GM19397 (cell line): ENCODE results near the gene PPP1R8.
"Not testable (repeated sequence)": the region's sequence is repeated elsewhere in the genome, so short reads cannot be mapped to it uniquely, and the experiment has no call there.

ENCODE experiments used
- ATAC-seq: cut with Tn5 transposase; IDR thresholded peaks from one replicate; pipeline ENCODE4 v1.9.1; 2021; ENCODE audit warnings: mild to moderate bottlenecking, moderate library complexity; ENCODE audit not compliant: unreplicated experiment

Gene PPP1R8

DNA sequence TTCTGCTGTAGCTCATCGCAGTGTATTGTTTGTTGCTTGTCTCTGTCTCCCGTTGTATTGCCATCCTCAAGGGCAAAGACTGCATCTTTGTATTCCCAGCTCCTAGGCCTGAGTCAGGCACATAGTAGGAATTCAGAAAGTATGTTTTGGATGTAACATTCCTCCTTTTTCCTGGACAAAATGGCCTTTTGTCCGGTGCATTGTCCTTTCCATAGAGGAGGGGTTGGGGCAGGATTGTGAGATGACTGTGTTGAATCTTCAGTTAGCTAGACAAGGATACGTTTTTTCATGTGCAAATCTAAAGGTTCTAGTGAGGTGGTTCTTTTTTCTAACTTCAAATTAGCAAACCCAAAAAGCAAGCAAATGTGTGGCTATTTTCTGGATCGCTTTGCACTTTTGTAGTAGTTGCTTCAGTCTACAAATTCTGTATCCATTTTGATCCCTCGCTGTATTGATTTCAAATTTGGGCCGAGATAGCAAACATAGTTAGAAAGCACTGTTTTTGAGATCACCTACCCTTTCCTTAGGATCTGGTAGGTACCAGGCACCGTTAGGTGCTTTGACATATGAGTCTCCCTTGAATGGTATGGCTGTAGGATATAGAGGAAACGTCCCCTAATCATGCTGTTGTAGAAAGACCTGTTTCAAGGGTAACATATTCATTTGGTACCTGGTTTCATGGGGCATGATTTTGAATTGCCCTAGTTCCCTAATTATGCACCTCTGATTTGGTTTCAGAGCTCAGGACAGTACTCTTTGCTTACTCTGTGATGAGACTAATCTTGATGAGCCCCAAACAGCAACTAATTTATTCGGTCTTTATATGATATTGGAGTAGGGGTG, 1.2 kb downstream of the PPP1R8 start:
- no peak for ATAC-seq

DNA sequence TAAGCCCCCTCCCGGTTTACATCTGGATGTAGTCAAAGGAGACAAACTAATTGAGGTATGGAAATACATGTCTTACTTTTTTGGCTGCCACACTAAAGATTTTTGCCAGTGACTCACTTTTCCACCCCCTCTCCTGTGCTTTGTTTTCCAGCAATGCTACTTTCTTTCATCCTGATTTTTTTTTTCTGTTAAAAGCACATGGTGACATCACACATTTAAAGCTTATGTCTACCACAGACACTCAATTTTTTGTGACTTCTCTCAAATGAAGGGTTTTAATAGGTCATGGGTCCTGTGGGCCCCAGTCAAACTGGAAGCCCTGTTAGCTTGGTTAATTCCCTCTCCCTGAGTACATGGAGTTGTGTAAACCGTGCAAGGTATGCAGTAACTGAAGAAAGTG, 2.2 kb downstream of the PPP1R8 start:
- ATAC-seq: no peak

DNA sequence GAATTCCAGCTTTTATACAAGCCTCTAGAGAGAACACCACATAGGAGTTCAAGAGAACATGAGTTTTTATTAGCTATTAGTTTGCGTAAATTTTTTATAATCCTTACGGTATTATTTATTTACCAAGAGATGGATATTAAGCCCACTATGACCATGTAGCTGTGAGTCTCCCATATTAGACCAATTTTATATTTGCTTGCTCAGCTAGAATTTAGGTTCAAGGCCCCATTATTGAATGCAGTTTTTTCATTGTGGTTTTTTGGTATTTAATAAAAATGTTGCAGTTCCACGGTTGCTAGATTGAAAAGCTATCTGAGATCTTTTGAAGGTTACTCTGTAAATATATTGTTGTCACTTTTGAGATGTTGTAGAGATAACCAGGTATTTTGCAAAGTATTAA, 2.9 kb downstream of the PPP1R8 start:
- ATAC-seq: no peak

DNA sequence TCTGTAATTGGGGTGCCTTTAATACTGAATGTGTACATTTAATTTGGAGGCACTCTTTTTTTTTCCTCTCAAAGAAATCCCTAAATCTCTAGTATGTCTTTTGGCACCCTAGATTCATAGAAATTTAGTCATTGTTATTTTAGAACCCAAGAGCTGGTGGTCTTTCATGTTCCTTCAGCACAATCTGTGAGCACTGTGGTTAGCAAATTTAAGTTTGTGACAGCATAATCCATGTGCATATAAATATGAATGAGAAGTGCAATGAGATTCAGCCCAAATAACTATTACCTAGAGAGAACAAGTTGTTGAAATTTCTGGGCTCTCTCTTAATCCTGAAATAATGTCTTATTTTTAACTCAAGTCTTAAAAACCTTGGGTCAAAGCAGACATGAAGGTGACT, 4.5 kb downstream of the PPP1R8 start:
- ATAC-seq: no peak

DNA sequence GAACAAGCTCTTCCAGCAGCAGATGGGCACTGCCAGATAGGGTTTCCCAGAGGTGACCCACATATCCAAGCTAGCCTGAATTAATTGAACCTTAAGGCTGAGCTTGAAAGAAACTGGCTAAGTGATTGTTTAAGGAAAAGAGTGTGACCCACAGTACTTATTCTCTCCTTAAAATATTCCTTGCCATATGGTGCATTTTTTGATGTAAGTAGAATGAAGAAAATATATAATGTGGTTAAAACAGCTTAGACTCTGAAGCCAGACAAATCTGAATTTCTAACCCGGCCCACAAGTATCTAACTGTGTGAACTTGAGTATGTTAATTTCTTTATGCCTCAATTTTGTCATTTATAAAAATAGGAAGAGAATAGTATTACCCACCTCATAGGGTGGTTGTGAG, 4.9 kb downstream of the PPP1R8 start:
- ATAC-seq: no peak

DNA sequence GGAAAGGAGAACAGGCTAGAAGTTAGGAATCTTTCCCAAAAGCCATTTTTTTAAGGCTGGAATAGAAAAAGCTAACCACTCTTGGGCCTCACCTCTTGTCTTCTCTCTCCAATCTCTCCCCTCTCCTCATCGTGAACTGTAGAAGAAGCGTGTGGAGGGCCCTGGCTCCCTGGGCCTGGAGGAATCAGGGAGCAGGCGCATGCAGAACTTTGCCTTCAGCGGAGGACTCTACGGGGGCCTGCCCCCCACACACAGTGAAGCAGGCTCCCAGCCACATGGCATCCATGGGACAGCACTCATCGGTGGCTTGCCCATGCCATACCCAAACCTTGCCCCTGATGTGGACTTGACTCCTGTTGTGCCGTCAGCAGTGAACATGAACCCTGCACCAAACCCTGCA, 19.4 kb downstream of the PPP1R8 start:
- ATAC-seq: no peak

DNA sequence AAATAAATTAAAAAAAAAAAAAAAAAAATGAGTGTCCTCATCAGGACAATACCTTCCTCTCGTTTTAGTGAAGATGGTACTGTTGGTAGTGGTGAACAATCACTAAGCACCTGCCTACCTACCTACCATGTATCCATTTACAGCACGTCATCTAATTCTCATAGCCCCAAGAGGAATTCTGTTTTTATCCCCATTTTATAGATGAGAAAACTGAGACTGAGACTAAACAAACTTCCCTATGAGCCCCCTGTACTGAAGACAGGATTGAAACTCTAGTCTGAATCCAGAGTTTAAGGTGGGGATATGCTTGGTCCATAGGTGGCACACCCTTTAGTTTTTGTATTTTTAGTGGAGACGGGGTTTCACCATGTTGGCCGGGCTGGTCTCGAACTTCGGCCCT, 24.5 kb downstream of the PPP1R8 start:
- ATAC-seq: no peak

DNA sequence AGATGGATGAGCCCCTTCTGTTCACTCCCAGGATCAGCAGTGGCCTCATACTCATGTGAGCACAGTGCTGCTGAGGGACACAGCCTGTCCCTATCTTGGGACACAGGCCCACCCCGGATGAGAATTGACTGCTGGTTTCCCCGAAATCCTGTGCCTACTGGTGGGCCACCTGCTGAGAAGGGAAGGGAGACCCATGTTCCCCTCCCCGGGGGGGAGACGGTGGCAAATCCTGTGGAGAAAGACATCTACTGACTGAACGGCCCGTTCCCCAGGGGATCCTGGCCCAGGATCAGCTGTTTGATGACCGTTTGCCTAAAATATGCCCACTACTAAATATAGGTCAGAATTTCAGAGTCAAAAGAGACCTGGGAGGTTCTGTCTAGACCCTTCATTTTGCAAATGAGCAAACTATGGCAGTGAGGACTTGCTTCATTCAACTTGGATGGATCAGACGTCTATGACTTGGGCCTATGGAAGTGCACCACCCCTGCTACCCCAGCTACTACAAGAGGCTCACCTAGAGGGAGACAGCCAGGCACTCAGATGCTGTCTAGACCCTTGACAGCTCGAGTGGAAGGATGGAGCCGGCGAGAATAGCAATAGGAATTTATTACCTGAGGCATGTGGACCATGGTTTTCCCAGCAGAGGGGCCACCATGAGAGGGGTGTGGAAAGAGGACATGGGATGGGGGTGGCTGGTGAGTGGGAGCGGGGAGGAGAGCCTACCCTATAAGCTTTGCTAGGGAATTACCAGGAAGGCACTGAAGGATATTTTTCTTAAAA, 26.2 kb downstream of the PPP1R8 start:
- ATAC-seq: no peak

DNA sequence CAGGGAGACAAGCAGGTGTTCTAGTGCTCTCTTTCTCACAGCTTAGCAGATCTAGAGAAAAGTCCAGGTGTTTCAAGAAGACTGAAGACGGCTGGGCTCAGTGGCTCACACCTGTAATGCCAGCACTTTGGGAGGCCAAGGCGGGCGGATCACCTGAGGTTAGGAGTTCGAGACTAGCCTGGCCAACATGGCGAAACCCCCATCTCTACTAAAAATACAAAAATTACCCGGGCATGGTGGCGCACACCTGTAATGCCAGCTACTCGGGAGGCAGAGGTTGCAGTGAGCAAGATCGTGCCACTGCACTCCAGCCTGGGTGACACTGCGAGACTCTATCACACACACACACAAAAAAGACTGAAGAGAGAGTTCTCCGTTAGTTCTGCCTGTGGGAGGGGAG, 27.0 kb downstream of the PPP1R8 start:
- ATAC-seq: not testable (repeated sequence)

DNA sequence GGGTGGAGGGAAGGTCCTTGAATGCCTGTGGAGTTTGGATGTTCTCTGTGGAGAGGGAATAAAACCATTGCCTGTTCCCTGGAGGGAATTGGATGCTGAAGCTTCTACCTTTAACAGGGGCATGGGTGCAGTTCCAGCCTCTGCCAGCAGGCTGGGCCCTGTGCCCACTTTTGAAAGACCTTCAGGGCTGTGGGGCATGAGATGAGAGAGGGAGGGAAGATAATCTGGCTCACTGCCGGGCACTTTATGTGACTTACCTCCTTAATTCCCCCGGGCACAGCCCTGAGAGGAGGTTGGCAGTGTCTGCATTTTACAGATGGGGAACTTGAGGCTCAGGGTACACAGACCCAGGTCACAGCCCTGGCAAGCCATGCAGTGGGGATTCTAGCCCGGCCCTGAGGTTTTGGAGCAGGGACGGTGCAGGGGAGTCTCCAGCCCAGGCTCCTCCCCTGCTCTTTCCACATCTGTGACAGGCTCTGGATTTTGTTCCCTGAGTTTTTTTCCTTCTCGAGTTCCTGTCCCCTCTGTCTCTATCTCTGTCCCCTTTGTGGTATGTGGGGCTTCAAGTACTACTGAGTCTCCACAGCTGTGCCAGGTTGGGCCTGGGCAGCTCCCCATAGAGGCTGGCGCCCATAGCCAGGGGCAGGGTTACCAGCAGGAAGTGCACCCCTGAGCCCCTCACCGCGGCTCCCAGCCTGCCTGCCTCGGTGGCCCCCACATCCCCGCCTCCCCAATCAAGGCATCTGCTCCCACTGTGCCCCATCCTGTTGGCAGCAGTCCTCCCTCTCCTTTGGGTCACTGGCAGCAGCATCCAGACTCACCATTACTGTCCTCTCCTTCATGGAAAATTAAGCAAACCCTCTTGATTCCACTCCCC, 27.7 kb downstream of the PPP1R8 start:
- ATAC-seq: no peak

DNA sequence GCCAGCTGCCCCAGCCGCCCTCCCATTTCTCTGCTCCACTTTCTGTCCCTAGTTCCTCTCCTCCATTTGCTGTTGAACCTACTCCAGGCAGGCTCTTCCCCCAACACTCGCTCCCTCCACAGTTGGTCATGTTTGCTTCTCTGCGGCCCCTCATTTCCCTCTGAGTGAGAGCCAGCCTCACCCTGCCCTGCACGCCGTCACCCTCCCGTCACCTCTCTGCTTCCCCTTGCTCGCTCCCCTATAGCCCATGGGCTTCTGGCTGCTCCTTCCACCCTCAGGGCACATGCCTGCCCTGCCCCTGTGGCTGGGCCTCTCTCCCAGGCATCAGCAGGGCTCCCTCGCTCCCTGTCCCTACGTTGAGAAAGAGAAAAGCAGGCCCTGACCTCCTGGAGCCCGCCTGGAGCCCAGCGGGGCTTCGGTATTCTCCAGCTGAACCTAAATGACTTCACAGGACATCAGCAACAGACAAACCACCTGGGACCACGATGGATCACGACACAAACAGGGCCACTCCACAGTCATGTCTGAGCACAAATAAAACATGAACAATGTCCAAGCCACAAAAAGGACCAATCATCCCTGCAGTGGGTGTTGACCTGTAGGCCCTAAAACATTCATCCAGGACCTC, 28.5 kb downstream of the PPP1R8 start:
- ATAC-seq: no peak

DNA sequence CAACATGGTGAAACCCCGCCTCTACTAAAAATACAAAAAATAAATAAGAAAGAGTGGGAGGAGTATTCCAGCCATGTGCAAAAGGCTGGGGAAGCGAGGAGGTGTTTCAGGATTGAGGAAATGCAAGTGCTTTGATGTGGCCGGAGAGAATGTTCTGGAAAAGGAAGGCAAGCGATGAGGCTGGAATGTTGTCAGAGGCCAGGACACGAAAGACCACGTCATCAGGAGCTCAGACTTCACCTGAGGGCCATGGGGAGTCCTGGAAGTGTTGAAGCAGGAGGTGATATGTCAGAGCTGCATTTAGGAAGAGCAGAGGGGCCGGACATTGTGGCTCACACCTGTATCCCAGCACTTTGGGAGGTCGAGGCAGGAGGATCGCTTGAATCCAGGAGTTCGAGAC, 30.9 kb downstream of the PPP1R8 start:
- no peak for ATAC-seq

DNA sequence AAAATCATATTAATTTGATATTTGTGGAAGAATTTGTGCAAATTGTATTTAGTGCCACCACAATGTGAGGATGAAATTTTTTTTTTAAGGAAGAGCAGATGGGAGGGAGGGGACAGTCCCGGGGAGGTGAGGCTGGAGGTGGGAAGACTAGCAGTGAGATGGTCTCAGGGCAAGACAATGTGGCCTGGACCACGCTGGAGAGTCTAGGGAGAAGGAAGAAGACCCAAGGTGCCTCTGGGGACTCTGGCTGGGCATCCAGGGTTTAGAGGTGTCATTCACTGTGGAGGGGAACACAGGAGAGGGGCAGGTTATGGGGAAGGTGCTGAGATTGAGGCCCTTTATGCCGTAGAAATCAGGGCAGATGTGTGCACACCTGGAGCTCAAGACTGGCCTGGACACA, 31.4 kb downstream of the PPP1R8 start:
- ATAC-seq: no peak

DNA sequence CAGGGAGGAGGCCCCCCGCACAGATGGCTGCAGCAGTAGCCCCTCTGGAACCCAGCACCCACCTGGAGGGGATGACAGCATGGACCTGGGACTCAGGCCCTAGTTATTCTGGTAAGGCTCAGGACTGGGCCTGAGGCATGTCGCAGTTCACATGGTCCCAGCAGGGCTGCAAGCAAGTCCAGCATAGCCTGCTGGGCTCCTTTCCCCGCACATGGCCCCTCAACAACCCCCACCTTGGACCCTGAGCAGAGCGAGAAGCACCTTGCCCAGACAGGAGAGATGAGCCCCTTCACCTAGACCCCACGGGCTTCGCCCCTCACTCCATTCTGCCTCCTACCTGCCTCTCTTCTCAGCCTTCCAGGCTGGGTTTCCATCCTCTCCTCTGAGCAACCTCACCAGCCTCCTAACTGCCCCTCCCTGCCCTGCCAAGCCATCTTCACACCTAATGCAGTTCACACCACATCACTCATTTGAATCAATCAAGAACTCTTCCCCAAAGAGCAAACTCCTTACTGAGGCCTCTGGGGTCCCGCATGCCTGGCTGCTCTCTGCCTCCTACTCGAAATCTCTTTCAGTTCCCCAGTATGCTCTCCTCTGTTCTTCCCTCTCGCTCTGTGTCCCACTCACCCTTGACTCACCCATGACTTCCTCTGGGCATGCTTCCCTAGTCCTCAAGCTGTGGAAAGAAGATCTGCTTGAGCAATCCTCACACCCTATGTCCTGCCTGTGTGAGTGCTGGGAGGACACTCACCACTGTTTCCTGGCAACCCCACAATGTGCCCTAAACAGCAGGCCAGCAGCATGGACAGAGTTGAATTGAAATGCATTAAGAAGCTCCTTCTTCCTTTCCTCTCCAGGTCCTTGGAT, 32.3 kb downstream of the PPP1R8 start:
- no peak for ATAC-seq

DNA sequence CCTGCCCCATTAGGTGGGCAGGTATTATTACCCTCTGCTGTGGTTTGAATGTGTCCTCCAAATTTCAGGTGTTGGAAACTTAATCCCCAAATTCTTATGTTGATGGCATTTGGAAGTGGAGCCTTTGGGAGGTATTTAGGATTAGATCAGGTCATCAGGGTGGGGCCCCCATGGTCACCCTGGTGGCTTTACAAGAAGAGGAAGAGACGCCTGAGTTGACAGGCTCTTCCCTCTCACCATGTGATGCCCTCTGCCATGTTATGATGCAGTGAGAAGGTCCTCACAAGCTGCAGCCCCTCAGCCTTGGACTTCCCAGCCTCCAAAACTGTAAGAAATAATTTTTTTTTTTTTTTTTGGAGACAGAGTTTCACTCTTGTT, 32.9 kb downstream of the PPP1R8 start:
- ATAC-seq: no peak

DNA sequence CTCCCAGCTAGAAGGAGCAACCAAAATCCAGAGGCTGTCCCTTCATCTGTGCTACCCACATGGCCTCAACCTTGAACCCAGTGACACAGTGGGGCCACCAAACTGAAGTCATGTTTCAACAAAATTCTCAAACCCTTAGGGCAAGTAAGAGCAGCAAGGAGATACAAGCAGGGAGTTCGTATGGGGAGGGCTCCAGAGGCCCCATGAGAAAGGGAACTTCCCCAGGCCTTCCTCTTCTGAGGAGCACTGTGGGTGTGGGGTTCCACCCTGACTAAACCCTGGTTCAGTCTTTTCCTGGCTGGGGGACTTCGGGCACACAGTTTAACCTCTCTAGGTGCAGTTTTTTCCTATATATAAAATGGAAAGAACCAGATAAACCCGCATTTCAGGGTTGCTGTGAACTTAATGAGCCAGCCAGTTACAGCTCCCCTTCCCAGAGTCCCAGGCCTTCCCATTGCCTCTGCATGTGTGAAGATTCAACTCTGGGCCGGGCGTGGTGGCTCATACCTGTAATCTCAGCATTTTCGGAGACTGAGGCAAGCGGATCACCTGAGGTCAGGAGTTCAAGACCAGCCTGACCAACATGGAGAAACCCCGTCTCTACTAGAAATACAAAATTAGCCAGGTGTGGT, 33.8 kb downstream of the PPP1R8 start:
- no peak for ATAC-seq

DNA sequence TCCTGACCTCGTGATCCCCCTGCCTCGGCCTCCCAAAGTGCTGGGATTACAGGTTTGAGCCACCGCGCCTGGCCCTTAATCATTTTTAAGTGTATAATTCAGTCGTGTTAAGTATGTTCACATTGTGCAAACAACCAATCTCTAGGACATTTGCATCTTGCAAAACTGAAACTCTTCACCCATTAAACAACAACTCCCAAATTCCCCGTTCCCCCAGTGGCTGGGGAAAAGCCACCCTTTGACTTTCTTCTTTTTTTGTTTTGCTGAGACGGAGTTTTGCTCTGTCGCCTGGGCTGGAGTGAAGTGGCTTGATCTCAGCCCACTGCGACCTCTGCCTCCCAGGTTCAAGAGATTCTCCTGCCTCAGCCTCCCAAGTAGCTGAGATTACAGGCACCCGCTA, 35.2 kb downstream of the PPP1R8 start:
- no peak for ATAC-seq

DNA sequence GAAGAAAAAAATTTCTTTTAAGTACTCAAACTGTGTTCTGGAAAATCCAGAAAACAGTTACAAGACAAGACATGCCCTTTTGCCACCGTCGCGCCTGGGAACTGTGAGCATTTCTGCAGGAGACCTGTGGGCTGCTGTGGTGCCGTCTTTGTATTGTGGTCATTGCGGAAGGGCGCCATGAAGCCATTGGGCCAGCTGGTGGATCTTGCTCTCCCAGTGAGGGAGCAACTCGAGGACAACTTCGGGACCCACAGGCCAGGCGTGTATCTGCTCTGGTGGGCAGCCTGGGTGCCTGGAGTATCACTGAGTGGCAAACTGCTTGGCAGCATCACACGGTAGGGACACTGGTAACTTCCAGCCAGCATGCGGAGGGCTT, 38.0 kb downstream of the PPP1R8 start:
- ATAC-seq: no peak

DNA sequence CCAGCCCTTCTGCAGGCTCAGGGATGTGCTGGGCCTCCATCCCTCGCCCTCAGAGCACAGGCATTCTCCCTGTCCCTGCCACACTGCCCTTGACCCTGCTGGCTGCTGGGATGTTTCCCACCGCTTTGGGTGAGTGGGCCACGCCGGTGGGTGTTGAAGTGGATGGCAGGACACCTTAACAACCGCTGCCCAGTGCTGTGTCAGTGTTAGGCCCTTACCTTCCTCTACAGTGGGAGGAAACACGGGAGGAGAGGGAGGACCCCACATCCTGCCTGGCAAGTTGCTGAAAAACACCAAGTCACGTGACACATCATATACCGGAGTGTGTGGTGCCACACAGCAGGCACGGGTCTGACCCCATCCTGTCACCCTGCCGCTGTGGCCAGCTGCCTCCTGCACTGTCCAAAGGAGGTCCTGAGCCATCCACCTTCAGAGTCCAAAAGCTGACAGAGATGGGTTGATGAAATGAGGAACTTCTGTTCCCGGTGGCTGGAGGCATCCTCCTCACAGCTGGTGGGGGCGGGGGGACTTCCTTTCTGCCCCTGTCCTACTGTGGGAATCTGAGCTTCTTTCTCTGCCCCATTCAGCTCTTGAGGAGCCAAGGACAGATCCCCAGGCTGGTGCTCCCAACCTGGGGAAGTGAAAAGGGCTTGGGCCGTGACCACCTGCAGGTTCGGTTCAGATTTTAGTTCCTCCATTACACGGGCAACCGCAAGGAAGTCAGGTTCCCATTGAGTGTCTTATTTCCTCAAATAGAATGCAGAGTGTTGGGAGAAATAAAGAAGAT, 38.5 kb downstream of the PPP1R8 start:
- ATAC-seq: no peak
